Measurements from ENCODE around the gene ANO8. TPM values are rescaled to one million over a fixed set of nuclear protein-coding genes. Genes with fewer than 3 reads are reported as not detected.
A peak's percentile ranks its signal among the peaks of the same experiment; 100 is the strongest.

The ANO8 gene
- total and polyA plus RNA-seq, 2 of the 13 experiments (the other 11 are each of a cell fraction or from before 2014, with no cell fraction given): 1.8 to 3.5 TPM

DNA sequence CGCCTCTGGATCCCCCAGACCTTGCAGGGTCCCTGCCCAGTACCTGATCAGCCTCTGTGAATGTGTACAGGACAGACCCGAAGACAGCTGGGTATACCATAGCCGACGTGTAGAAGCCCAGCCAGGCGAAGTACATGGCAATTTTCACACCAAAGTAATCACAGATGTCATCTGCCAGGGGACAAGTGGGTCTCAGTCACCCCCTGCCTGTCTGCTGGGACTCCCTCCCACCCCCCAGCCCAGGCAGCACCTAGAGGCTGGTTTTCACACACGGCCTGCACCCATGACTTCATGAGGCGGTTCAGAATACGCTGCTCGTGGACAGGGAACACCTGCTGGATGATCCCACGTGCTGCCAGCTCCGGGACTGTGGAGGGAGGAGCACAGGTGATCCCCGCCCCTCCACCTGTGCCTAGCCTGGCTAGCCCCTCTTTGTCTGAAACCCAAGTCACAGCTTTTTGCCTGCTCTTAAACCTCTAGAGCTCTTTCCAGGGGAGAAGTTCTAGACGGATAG, 3.6 kb downstream of the ANO8 start (continued):
- no peak for TF ChIP-seq ZNF510 (CRISPR knock-in tag; IDR thresholded peaks at IDR 0.05; ENCODE audit: low read depth)

DNA sequence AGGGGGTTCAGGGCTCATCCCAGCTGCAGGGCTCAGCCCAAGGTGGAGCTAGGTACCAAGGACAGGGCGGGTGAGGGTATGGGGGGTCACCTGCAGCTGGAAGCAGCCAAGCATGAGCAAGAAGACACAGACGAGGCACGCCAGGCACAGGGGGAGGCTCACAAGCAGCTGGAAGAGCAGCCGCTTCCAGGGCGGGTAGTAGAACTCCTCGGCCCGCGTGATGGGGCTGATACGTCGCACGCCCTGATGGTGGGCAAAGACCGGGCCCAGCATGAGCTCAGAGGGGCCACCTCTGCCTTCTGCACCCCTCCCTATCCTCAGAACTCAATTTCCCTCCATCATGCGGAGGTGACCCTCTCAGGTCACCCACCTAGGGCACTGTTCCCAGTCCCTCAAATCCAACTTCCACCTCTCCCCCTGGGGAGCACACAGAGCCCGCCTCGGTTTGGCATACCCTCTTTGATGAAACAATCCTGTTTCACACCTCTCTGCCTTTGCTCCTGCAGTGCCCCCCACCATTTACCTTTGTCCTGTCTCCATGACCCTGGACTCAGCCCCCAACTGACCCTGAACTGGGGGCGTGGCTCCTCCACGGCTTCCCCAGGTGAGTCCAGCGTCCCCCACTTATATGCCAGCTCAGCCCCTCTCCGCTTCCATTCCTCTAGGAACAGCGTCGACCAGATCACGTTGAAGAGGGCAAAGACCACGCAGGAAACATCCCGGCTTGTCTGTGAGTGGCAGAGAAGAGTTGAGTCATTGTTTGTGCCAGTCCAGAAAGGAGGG, 4.2 kb downstream of the ANO8 start:
- BruUV-seq (replicated peaks): no TSS peak
- TF ChIP-seq, protein P1, sequence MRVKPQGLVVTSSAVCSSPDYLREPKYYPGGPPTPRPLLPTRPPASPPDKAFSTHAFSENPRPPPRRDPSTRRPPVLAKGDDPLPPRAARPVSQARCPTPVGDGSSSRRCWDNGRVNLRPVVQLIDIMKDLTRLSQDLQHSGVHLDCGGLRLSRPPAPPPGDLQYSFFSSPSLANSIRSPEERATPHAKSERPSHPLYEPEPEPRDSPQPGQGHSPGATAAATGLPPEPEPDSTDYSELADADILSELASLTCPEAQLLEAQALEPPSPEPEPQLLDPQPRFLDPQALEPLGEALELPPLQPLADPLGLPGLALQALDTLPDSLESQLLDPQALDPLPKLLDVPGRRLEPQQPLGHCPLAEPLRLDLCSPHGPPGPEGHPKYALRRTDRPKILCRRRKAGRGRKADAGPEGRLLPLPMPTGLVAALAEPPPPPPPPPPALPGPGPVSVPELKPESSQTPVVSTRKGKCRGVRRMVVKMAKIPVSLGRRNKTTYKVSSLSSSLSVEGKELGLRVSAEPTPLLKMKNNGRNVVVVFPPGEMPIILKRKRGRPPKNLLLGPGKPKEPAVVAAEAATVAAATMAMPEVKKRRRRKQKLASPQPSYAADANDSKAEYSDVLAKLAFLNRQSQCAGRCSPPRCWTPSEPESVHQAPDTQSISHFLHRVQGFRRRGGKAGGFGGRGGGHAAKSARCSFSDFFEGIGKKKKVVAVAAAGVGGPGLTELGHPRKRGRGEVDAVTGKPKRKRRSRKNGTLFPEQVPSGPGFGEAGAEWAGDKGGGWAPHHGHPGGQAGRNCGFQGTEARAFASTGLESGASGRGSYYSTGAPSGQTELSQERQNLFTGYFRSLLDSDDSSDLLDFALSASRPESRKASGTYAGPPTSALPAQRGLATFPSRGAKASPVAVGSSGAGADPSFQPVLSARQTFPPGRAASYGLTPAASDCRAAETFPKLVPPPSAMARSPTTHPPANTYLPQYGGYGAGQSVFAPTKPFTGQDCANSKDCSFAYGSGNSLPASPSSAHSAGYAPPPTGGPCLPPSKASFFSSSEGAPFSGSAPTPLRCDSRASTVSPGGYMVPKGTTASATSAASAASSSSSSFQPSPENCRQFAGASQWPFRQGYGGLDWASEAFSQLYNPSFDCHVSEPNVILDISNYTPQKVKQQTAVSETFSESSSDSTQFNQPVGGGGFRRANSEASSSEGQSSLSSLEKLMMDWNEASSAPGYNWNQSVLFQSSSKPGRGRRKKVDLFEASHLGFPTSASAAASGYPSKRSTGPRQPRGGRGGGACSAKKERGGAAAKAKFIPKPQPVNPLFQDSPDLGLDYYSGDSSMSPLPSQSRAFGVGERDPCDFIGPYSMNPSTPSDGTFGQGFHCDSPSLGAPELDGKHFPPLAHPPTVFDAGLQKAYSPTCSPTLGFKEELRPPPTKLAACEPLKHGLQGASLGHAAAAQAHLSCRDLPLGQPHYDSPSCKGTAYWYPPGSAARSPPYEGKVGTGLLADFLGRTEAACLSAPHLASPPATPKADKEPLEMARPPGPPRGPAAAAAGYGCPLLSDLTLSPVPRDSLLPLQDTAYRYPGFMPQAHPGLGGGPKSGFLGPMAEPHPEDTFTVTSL (CRISPR knock-in tag; IDR thresholded peaks at IDR 0.05; ENCODE audit: borderline replicate concordance): no peak
- TF ChIP-seq ZNF282 (IDR thresholded peaks at IDR 0.05; ENCODE audit: partially characterized antibody): no peak
- no peak for TF ChIP-seq SPEN (CRISPR knock-in tag; IDR thresholded peaks at IDR 0.05; ENCODE audit: low read depth)
- TF ChIP-seq, protein P2, sequence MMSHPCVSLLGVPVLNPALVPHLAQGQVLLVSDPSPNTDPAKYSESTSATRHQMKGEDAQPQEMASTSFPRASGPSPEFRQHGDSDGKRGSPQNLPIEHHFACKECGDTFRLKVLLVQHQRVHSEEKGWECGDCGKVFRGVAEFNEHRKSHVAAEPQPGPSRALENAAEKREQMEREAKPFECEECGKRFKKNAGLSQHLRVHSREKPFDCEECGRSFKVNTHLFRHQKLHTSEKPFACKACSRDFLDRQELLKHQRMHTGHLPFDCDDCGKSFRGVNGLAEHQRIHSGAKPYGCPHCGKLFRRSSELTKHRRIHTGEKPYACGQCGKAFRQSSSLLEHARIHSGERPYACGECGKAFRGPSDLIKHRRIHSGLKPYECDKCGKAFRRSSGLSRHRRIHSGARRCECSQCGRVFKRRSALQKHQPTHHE (CRISPR knock-in tag; IDR thresholded peaks at IDR 0.05; ENCODE audit: borderline replicate concordance): no peak
- TF ChIP-seq SP5 (CRISPR knock-in tag; IDR thresholded peaks at IDR 0.05; ENCODE audit: borderline replicate concordance, low read depth): no peak
- no peak for TF ChIP-seq ZIK1 (CRISPR knock-in tag; IDR thresholded peaks at IDR 0.05; ENCODE audit: borderline replicate concordance, low read depth)
- no peak for TF ChIP-seq ZNF260 (CRISPR knock-in tag; IDR thresholded peaks at IDR 0.05; ENCODE audit: borderline replicate concordance, low read depth)
- TF ChIP-seq HNRNPL (IDR thresholded peaks at IDR 0.05; ENCODE audit: low read depth, low read length): peak; percentile 66; the same call in 1 of the 2 replicates
- TF ChIP-seq ZNF101 (CRISPR knock-in tag; IDR thresholded peaks at IDR 0.05; ENCODE audit: borderline replicate concordance, low read depth): no peak
- no peak for TF ChIP-seq GTF2F1 (IDR thresholded peaks at IDR 0.05; ENCODE audit: low read length)
- no peak for TF ChIP-seq ZNF546 (CRISPR knock-in tag; conservative IDR thresholded peaks at IDR 0.05)
- no peak for TF ChIP-seq ZFP62 (CRISPR knock-in tag; IDR thresholded peaks at IDR 0.05)
- TF ChIP-seq TP53 (CRISPR knock-in tag; conservative IDR thresholded peaks at IDR 0.05): no peak
- TF ChIP-seq ZFP1 (CRISPR knock-in tag; IDR thresholded peaks at IDR 0.05): no peak
- TF ChIP-seq MAFG (CRISPR knock-in tag; IDR thresholded peaks at IDR 0.05): no peak

More for the DNA sequence above, 4.2 kb downstream of the ANO8 start:
- ChIA-PET POLR2A (no interaction called here), CTCF (ENCODE audit: low intra/inter-chr PET ratio, low total read pairs) (no interaction called here)
- no peaks in the 10 kb centered on the region for H3K9me3 ChIP-seq (ENCODE audit: low read length)
- H3K4me1 ChIP-seq (ENCODE audit: insufficient read depth, low read length): peaks cover 31% of the 10 kb centered on the region
- in situ Hi-C loops (cut with HindIII; ENCODE audit: extremely low pct_ligation_motif_present, low pct_unique_long_range_greater_than_20kb) (no loop called here), intact Hi-C loops (cut with micrococcal nuclease; ENCODE audit: unreplicated experiment) (no loop called here)
- H3K4me2 ChIP-seq (ENCODE audit: low read depth, low read length): 0 out of 2 replicates have a peak overlapping the region, but pooled peaks have one; percentile 12
- no peaks in the 10 kb centered on the region for H3K27me3 ChIP-seq (ENCODE audit: control insufficient read depth in 1 of 2, insufficient read depth in 2 of 2, low read length in 2 of 2)
- DNase-seq (ENCODE audit: low spot score): no peak
- no peaks in the 10 kb centered on the region for H3K79me2 ChIP-seq (ENCODE audit: insufficient read depth, low read length)
- H3K36me3 ChIP-seq (replicated peaks in 1 of 2; ENCODE audit: control insufficient read depth in 1 of 2, insufficient read depth in 2 of 2, low read length in 2 of 2): no peaks in the 10 kb centered on the region
- FAIRE-seq: no peak
- no peak overlapping the region for H2AFZ ChIP-seq (ENCODE audit: low read length)
- no peak overlapping the region for H3K27ac ChIP-seq (ENCODE audit: extremely low read length, insufficient read depth, low read length)
- no peak overlapping the region for H3K9ac ChIP-seq (ENCODE audit: insufficient read depth, low read depth, low read length)
- no peaks in the 10 kb centered on the region for H4K20me1 ChIP-seq (ENCODE audit: insufficient read depth, low read length)
- H3K4me3 ChIP-seq (replicated peaks in 1 of 3; ENCODE audit: insufficient read depth in 1 of 3, low read depth in 2 of 3, low read length in 3 of 3): no peak overlapping the region
- WGBS (ENCODE audit: low lambda C conversion rate): 49% methylated on average over 16 of the region's 24 CpGs
- no peak for ATAC-seq
